Measurements from ENCODE around the gene CYP4F3.
A peak's percentile ranks its signal among the peaks of the same experiment; 100 is the strongest.
"Not testable (repeated sequence)": the region's sequence is repeated elsewhere in the genome, so short reads cannot be mapped to it uniquely, and the experiment has no call there.

CYP4F3 gene

GRCh38 chr19:15640904-15641597 is 354 bp downstream of the CYP4F3 start:
- FAIRE-seq (no peak), DNase-seq (ENCODE audit: insufficient read length, low spot score) (no peak)
- no peak for TF ChIP-seq TAF1 (IDR thresholded peaks at IDR 0.05; ENCODE audit: low read depth, low read length)
- no peak for TF ChIP-seq POLR2A (IDR thresholded peaks at IDR 0.05; ENCODE audit: low read depth, low read length)
- no peak for TF ChIP-seq POLR2AphosphoS5 (IDR thresholded peaks at IDR 0.05; ENCODE audit: low read depth, low read length)
- no peak for TF ChIP-seq SPI1 (IDR thresholded peaks at IDR 0.05; ENCODE audit: low read depth, low read length)
- no peak for TF ChIP-seq POU2F2 (IDR thresholded peaks at IDR 0.05; ENCODE audit: low read depth, low read length)
- no peak for TF ChIP-seq PAX5 (IDR thresholded peaks at IDR 0.05; ENCODE audit: insufficient read depth, low read length, severe bottlenecking)

GRCh38 chr19:15641901-15642491 is 1.3 kb downstream of the CYP4F3 start:
- FAIRE-seq (no peak), DNase-seq (ENCODE audit: insufficient read length, low spot score) (no peak)
- no peak for TF ChIP-seq POU2F2 (IDR thresholded peaks at IDR 0.05; ENCODE audit: low read depth, low read length)
- TF ChIP-seq POLR2AphosphoS5 (IDR thresholded peaks at IDR 0.05; ENCODE audit: low read depth, low read length) = no peak
- no peak for TF ChIP-seq PAX5 (IDR thresholded peaks at IDR 0.05; ENCODE audit: insufficient read depth, low read length, severe bottlenecking)
- TF ChIP-seq POLR2A (IDR thresholded peaks at IDR 0.05; ENCODE audit: low read depth, low read length) = no peak
- no peak for TF ChIP-seq TAF1 (IDR thresholded peaks at IDR 0.05; ENCODE audit: low read depth, low read length)
- TF ChIP-seq SPI1 (IDR thresholded peaks at IDR 0.05; ENCODE audit: low read depth, low read length) = 0 out of 2 replicates have a peak, but pooled peaks have one; percentile 43

- DNase-seq (ENCODE audit: insufficient read length, low spot score) = no peak
- TF ChIP-seq TAF1 (IDR thresholded peaks at IDR 0.05; ENCODE audit: low read depth, low read length) (no peak), POLR2AphosphoS5 (IDR thresholded peaks at IDR 0.05; ENCODE audit: low read depth, low read length) (no peak), POU2F2 (IDR thresholded peaks at IDR 0.05; ENCODE audit: low read depth, low read length) (no peak), PAX5 (IDR thresholded peaks at IDR 0.05; ENCODE audit: insufficient read depth, low read length, severe bottlenecking) (no peak), POLR2A (IDR thresholded peaks at IDR 0.05; ENCODE audit: low read depth, low read length) (no peak), SPI1 (IDR thresholded peaks at IDR 0.05; ENCODE audit: low read depth, low read length) (no peak)
- no peak for FAIRE-seq
Observed at GRCh38 chr19:15642807-15643206, 2.1 kb downstream of the CYP4F3 start.

- DNase-seq (ENCODE audit: insufficient read length, low spot score) (no peak), FAIRE-seq (no peak)
- TF ChIP-seq SPI1 (IDR thresholded peaks at IDR 0.05; ENCODE audit: low read depth, low read length) (no peak), POU2F2 (IDR thresholded peaks at IDR 0.05; ENCODE audit: low read depth, low read length) (no peak), TAF1 (IDR thresholded peaks at IDR 0.05; ENCODE audit: low read depth, low read length) (no peak), POLR2AphosphoS5 (IDR thresholded peaks at IDR 0.05; ENCODE audit: low read depth, low read length) (no peak)
Observed at GRCh38 chr19:15643387-15643786, 2.7 kb downstream of the CYP4F3 start.

DNA sequence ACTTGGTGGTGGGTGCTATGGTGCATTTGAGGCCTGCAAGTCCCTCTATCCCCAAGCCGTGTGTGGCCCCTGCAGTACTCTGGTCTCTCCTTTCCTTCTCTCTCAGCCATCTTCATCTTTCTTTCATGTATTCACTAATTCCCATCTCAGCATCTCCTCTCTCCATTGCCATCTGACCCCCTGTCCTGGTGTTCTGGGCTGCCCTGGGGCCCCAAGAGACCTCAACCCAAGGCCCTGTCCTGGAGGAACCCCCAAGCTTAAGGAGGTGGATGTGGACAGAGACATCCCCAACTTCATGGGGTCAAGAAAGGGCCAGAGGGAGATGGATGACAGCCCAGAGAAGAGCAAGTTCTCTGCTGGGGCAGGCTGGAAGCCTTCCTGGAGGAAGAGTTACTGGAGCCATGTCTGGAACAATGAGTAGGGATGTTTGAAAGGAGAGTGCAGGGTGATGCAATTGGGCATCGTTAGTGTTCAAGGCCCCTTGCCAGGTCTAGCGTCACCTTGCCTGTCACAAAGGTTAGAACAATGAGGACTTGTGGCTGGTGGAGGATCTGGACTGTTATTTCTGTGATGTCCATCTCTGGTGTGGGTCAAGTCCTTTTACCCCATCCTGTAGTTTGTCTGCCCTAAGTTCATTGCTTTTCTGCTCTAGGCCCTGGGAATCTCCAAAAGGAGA is 3.5 kb downstream of the CYP4F3 start:
- DNase-seq (ENCODE audit: insufficient read length, low spot score) (no peak), FAIRE-seq (no peak)
- TF ChIP-seq SPI1 (IDR thresholded peaks at IDR 0.05; ENCODE audit: low read depth, low read length) = no peak
- no peak for TF ChIP-seq POLR2AphosphoS5 (IDR thresholded peaks at IDR 0.05; ENCODE audit: low read depth, low read length)
- TF ChIP-seq TAF1 (IDR thresholded peaks at IDR 0.05; ENCODE audit: low read depth, low read length) = no peak
- no peak for TF ChIP-seq POU2F2 (IDR thresholded peaks at IDR 0.05; ENCODE audit: low read depth, low read length)
- TF ChIP-seq PAX5 (IDR thresholded peaks at IDR 0.05; ENCODE audit: insufficient read depth, low read length, severe bottlenecking) = no peak
- TF ChIP-seq POLR2A (IDR thresholded peaks at IDR 0.05; ENCODE audit: low read depth, low read length) = no peak

- TF ChIP-seq POLR2AphosphoS5 (IDR thresholded peaks at IDR 0.05; ENCODE audit: low read depth, low read length) (no peak), SPI1 (IDR thresholded peaks at IDR 0.05; ENCODE audit: low read depth, low read length) (no peak), POLR2A (IDR thresholded peaks at IDR 0.05; ENCODE audit: low read depth, low read length) (no peak), PAX5 (IDR thresholded peaks at IDR 0.05; ENCODE audit: insufficient read depth, low read length, severe bottlenecking) (no peak), POU2F2 (IDR thresholded peaks at IDR 0.05; ENCODE audit: low read depth, low read length) (no peak), TAF1 (IDR thresholded peaks at IDR 0.05; ENCODE audit: low read depth, low read length) (no peak)
- no peak for DNase-seq (ENCODE audit: insufficient read length, low spot score)
- no peak for FAIRE-seq
Observed at GRCh38 chr19:15644816-15645215, 4.1 kb downstream of the CYP4F3 start.

DNA sequence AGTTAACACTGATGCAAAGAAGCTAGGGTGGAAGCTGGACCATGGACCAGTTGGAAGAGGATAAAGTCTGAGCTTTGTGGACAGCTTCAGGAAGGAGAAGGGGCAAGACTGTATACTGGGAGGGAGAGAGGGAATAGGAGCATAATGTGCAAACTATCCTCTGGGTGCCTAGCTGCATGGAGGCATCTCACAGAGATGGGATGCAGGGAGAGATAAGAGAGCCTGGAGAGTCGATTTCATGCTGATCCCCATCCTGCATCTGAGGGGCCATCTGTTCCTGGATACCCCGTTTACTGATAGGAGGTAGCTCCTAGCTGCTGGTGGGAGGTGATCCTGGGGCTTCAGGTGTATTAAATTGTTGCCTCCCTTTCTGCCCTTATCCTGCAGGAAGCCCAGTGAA is 8.8 kb downstream of the CYP4F3 start:
- no peak for FAIRE-seq
- no peak for TF ChIP-seq POLR2A (IDR thresholded peaks at IDR 0.05; ENCODE audit: low read depth, low read length)
- no peak for TF ChIP-seq POLR2AphosphoS5 (IDR thresholded peaks at IDR 0.05; ENCODE audit: low read depth, low read length)
- no peak for TF ChIP-seq TAF1 (IDR thresholded peaks at IDR 0.05; ENCODE audit: low read depth, low read length)
- TF ChIP-seq SPI1 (IDR thresholded peaks at IDR 0.05; ENCODE audit: low read depth, low read length) = no peak
- TF ChIP-seq PAX5 (IDR thresholded peaks at IDR 0.05; ENCODE audit: insufficient read depth, low read length, severe bottlenecking) = no peak
- no peak for TF ChIP-seq POU2F2 (IDR thresholded peaks at IDR 0.05; ENCODE audit: low read depth, low read length)

DNA sequence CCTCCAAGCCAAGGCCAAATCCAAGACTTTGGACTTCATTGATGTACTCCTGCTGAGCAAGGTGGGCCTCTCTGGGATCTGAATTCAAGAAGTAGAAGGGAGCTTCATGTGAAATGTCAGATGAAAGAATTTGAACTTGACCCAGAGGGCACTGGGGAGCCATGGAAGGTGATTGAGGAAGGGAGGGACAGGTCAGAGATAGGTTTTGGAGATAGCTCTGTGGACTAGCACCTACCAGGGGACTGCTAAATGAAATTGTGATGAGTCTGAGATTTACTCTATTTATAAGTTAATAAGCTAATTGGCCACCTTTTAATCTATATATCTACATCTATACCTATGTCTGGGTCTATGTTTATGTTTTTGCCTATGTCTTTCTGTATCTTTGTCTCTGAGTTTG is 9.4 kb downstream of the CYP4F3 start:
- not testable (repeated sequence) for FAIRE-seq; DNase-seq (ENCODE audit: insufficient read length, low spot score)

More for the DNA sequence above, 8.8 kb downstream of the CYP4F3 start:
- DNase-seq (ENCODE audit: insufficient read length, low spot score) = no peak

DNA sequence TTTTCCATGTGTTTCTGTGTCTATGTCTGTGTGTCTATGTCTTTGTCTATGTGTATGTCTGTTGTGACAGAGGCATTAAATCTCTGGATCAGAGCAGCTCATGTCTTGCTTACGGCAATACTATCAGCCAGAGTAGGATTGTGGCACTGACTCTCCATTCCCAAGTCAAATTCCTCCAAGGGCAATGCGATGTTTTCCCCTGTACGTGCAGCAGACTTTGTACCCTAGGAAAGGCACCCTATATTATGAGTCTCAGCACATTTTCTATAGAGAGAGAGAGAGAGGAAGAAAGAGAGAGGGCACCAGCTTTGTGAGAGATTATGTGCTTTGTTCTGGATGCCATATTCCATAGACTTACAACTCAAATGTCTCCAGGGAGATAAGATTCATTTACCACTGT is 11.1 kb downstream of the CYP4F3 start:
- TF ChIP-seq POU2F2 (IDR thresholded peaks at IDR 0.05; ENCODE audit: low read depth, low read length) (no peak), POLR2AphosphoS5 (IDR thresholded peaks at IDR 0.05; ENCODE audit: low read depth, low read length) (no peak), POLR2A (IDR thresholded peaks at IDR 0.05; ENCODE audit: low read depth, low read length) (no peak), SPI1 (IDR thresholded peaks at IDR 0.05; ENCODE audit: low read depth, low read length) (no peak), TAF1 (IDR thresholded peaks at IDR 0.05; ENCODE audit: low read depth, low read length) (no peak), PAX5 (IDR thresholded peaks at IDR 0.05; ENCODE audit: insufficient read depth, low read length, severe bottlenecking) (no peak)
- DNase-seq (ENCODE audit: insufficient read length, low spot score) (no peak), FAIRE-seq (no peak)

Measured in GM12891 (cell line).